ENCODE data around the gene PRKAA1.
"Not testable (repeated sequence)": the region's sequence is repeated elsewhere in the genome, so short reads cannot be mapped to it uniquely, and the experiment has no call there.

Gene PRKAA1

DNA sequence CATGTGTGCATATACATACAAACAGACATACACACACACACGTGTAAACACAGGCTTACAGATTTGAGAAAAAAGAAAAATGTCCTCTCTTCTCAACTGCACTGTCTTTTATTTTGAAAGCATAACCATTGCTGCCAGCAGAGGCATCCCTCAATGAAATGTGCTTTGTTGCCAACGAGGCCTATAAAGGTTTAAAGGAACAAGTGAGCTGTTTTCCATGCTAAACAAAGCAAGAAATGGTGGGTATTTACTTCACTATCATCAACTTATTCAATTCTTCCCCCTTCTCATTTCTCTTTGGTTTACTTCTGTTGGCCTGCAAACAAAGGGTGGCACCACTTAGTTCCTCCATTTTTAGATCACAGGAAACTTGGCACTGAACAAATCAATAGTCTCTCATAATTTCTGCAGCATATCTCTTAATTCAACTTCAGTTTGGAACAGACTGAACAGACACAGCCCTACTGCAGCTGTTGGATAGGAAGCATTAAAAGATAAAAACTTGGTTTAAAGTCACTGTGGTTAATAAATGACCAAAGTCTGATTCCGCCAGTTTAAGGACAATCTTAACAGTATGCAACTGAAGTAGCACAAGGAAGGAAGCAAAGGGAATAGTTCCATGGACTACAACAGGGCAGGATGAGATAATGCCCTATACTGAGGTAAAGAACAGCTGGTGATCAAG lies 64.2 kb downstream of the PRKAA1 start:
- Histone ChIP-seq H3K27ac (ENCODE audit: low read depth, low read length) (no peak overlapping the region), H3K9ac (ENCODE audit: low read length) (no peak overlapping the region), H3K4me1 (ENCODE audit: control insufficient read depth, insufficient read depth, low read length) (peaks cover 3% of the 10 kb centered on the region), H3K36me3 (ENCODE audit: control insufficient read depth, insufficient read depth, low read length) (no peaks in the 10 kb centered on the region), H3K4me3 (ENCODE audit: low read length) (no peak overlapping the region), H3K27me3 (ENCODE audit: control insufficient read depth, insufficient read depth, low read length) (no peaks in the 10 kb centered on the region)

DNA sequence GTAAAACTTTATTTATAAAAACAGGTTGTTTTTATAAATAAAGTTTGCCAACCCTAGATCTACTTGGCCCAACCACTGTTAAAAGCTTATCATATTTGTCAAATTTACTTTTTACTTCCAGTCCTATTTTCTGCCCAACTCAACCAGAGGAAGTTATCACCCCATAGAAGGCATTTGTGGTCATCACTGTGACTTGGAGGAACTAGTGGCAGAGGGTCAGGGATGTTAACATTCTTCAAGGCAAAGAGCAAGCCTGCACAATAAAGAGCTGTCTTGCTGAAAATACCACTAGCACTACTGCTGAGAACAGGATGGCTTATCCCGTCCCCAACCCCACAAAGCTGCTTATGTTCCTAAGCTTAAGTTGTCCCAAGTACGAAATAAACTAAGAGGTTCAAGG lies 64.7 kb downstream of the PRKAA1 start:
- Histone ChIP-seq H3K4me1 (ENCODE audit: control insufficient read depth, insufficient read depth, low read length) (peaks cover 3% of the 10 kb centered on the region), H3K27ac (ENCODE audit: low read depth, low read length) (no peak overlapping the region), H3K4me3 (ENCODE audit: low read length) (no peak overlapping the region), H3K27me3 (ENCODE audit: control insufficient read depth, insufficient read depth, low read length) (no peaks in the 10 kb centered on the region), H3K36me3 (ENCODE audit: control insufficient read depth, insufficient read depth, low read length) (no peaks in the 10 kb centered on the region), H3K9ac (ENCODE audit: low read length) (no peak overlapping the region)

DNA sequence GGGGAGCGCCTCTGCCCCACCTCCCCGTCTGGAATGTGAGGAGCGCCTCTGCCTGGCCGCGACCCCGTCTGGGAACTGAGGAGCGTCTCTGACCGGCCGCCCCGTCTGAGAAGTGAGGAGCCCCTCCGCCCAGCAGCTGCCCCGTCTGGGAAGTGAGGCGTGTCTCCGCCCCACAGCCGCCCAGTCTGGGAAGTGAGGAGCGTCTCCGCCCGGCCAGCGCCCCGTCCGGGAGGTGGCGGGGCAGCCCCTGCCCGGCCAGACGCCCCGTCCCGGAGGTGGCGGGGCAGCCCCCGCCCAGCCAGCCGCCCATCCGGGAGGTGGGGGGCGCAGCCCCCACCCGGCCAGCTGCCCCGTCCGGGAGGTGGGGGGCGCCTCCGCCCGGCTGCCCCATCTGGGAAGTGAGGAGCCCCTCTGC lies 75.7 kb downstream of the PRKAA1 start:
- not testable (repeated sequence) for H3K27me3 ChIP-seq (ENCODE audit: control insufficient read depth, insufficient read depth, low read length); H3K36me3 ChIP-seq (ENCODE audit: control insufficient read depth, insufficient read depth, low read length)

DNA sequence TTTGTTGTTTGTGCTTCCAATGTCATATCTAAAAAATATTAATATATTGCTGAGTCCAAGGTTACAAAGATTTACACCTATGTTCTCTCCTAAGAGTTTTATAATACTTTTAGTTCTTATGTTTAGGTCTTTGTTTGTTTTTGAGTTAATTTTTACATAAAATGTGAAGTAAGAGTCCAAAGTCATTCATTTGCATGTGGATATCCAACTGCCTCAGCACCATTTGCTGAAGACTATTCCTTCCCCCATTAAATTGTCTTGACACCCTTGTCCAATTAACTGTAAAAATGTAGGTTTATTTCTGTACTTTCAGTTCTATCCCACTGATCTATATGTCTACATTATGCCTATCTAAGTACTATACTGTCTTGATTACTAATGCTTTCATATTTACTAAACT lies 78.1 kb downstream of the PRKAA1 start:
- no peak overlapping the region for H3K4me3 ChIP-seq (ENCODE audit: low read length)
- no peaks in the 10 kb centered on the region for H3K36me3 ChIP-seq (ENCODE audit: control insufficient read depth, insufficient read depth, low read length)
- H3K9ac ChIP-seq (ENCODE audit: low read length), result no peak overlapping the region
- H3K27me3 ChIP-seq (ENCODE audit: control insufficient read depth, insufficient read depth, low read length), result no peaks in the 10 kb centered on the region
- H3K27ac ChIP-seq (ENCODE audit: low read depth, low read length), result no peak overlapping the region
- no peaks in the 10 kb centered on the region for H3K4me1 ChIP-seq (ENCODE audit: control insufficient read depth, insufficient read depth, low read length)

More for the DNA sequence above, 75.7 kb downstream of the PRKAA1 start:
- H3K4me3 ChIP-seq (ENCODE audit: low read length); H3K9ac ChIP-seq (ENCODE audit: low read length); H3K4me1 ChIP-seq (ENCODE audit: control insufficient read depth, insufficient read depth, low read length); H3K27ac ChIP-seq (ENCODE audit: low read depth, low read length): not testable (repeated sequence)

DNA sequence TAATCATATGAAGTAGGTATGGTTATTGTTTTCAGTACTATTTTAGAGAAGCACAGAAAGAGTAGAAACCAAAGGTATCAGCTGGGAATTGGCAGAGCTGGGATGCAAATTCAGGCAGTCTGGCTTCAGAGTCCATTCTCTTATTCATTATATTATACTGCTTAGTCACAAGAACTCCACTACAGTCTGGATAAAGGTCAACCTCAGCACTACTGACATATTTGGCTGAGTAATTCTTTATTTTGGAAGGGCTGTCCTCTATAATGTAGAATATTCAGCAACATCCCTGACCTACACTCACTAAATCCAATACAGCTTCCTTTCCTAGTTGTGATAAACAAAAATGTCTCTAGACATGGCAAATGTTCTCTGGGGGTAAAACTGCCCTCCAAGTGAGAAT lies 80.9 kb downstream of the PRKAA1 start:
- no peaks in the 10 kb centered on the region for H3K36me3 ChIP-seq (ENCODE audit: control insufficient read depth, insufficient read depth, low read length)
- no peak overlapping the region for H3K4me3 ChIP-seq (ENCODE audit: low read length)
- H3K27me3 ChIP-seq (ENCODE audit: control insufficient read depth, insufficient read depth, low read length), result no peaks in the 10 kb centered on the region
- no peaks in the 10 kb centered on the region for H3K4me1 ChIP-seq (ENCODE audit: control insufficient read depth, insufficient read depth, low read length)
- no peak overlapping the region for H3K27ac ChIP-seq (ENCODE audit: low read depth, low read length)
- H3K9ac ChIP-seq (ENCODE audit: low read length), result no peak overlapping the region

DNA sequence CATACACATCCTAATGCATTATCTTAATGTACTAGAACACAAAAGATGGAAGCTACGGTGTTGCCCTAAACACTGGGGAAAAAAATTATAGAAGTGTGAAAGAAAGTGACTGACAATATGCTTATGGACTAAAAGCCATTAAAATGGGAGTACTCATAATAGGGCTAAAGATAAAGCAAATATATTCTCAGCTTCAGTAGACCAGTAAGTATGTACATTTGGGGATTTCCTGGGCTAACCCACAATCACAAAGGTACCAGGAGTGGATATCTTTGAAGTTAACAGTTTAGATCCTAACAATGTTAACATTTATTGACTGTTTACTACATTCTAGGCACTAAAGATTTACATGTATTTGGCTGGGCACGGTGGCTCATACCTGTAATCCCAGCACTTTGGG lies 81.6 kb downstream of the PRKAA1 start:
- no peak overlapping the region for H3K9ac ChIP-seq (ENCODE audit: low read length)
- H3K36me3 ChIP-seq (ENCODE audit: control insufficient read depth, insufficient read depth, low read length), result no peaks in the 10 kb centered on the region
- no peak overlapping the region for H3K27ac ChIP-seq (ENCODE audit: low read depth, low read length)
- no peaks in the 10 kb centered on the region for H3K27me3 ChIP-seq (ENCODE audit: control insufficient read depth, insufficient read depth, low read length)
- H3K4me1 ChIP-seq (ENCODE audit: control insufficient read depth, insufficient read depth, low read length), result no peaks in the 10 kb centered on the region
- H3K4me3 ChIP-seq (ENCODE audit: low read length), result no peak overlapping the region

DNA sequence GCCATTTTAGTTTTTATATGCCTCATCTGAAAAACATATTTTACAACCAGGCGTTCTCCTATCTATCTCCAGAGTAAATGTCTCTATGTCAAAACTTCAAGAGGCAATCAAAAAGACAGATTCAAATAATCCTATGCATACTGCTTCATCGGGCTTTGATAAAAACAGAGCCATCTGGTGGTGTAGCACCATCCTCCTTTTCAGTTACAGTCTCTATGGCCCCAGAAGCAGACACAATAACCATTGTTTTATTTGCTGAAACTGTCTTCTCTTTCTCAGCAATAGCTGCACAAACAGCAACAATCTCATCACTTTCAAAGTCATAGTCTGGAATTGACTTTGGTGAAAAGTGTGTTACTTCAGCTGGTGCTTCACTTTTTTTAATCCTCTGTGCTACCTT lies 82.2 kb downstream of the PRKAA1 start:
- H3K27ac ChIP-seq (ENCODE audit: low read depth, low read length), result no peak overlapping the region
- H3K4me3 ChIP-seq (ENCODE audit: low read length), result no peak overlapping the region
- H3K36me3 ChIP-seq (ENCODE audit: control insufficient read depth, insufficient read depth, low read length), result no peaks in the 10 kb centered on the region
- no peak overlapping the region for H3K9ac ChIP-seq (ENCODE audit: low read length)
- H3K4me1 ChIP-seq (ENCODE audit: control insufficient read depth, insufficient read depth, low read length), result no peaks in the 10 kb centered on the region
- no peaks in the 10 kb centered on the region for H3K27me3 ChIP-seq (ENCODE audit: control insufficient read depth, insufficient read depth, low read length)

DNA sequence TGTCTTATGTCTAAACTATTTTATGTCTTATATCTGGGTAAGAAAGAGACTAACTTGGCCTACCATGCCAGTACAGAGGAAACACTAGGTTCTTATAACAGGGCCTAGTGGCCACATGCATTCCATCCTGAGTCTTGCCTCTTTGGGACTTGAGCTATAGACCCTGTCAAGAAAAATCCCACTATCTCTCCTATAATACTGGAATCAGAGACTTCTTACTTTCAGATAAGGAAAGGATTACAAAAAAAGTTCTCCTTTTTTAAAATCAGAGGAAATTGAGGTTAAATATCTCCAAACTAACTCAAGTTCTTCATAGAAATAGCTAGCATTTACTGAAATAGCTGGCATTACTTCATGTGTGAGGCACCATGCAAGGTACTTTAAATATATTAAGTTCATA lies 84.2 kb downstream of the PRKAA1 start:
- Histone ChIP-seq H3K4me3 (ENCODE audit: low read length) (no peak overlapping the region), H3K36me3 (ENCODE audit: control insufficient read depth, insufficient read depth, low read length) (no peaks in the 10 kb centered on the region), H3K27me3 (ENCODE audit: control insufficient read depth, insufficient read depth, low read length) (no peaks in the 10 kb centered on the region), H3K27ac (ENCODE audit: low read depth, low read length) (no peak overlapping the region), H3K4me1 (ENCODE audit: control insufficient read depth, insufficient read depth, low read length) (no peaks in the 10 kb centered on the region), H3K9ac (ENCODE audit: low read length) (no peak overlapping the region)

DNA sequence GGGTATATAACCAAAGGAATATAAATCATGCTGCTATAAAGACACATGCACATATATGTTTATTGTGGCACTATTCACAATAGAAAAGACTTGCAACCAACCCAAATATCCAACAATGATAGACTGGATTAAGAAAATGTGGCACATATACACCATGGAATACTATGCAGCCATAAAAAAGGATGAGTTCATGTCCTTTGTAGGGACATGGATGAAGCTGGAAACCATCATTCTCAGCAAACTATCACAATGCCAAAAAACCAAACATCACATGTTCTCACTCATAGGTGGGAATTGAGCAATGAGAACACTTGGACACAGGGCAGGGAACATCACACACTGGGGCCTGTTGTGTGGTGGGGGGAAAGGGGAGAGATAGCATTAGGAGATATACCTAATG lies 87.6 kb downstream of the PRKAA1 start:
- not testable (repeated sequence) for H3K27me3 ChIP-seq (ENCODE audit: control insufficient read depth, insufficient read depth, low read length); H3K36me3 ChIP-seq (ENCODE audit: control insufficient read depth, insufficient read depth, low read length); H3K27ac ChIP-seq (ENCODE audit: low read depth, low read length); H3K4me3 ChIP-seq (ENCODE audit: low read length); H3K4me1 ChIP-seq (ENCODE audit: control insufficient read depth, insufficient read depth, low read length); H3K9ac ChIP-seq (ENCODE audit: low read length)

Data from rectal smooth muscle tissue (tissue), 1 donor.